Measurements from ENCODE around the gene RAB11FIP4. TPM values are rescaled to one million over a fixed set of nuclear protein-coding genes. Genes with fewer than 3 reads are reported as not detected.

RAB11FIP4 gene
- total RNA-seq, 1 donor from 2014 or later: 10.2 TPM

- H3K4me3 Mint-ChIP-seq: no peak overlapping the region
These were observed 196.0 kb downstream of the RAB11FIP4 start for GRCh38 chr17:31587462-31587861.

More at GRCh38 chr17:31587462-31587861, 196.0 kb downstream of the RAB11FIP4 start:
- H3K4me2 ChIP-seq: no peak overlapping the region
- no peaks in the 10 kb centered on the region for H3K27me3 ChIP-seq
- no peaks in the 10 kb centered on the region for H3F3A ChIP-seq (ENCODE audit: low read depth)
- no peak overlapping the region for H3K4me3 ChIP-seq
- Mint-ChIP-seq H3K9me3 (no peaks in the 10 kb centered on the region), H3K36me3 (no peaks in the 10 kb centered on the region), H3K27ac (no peak overlapping the region), H3K27me3 (ENCODE audit: insufficient read depth, low read depth) (peaks cover 4% of the 10 kb centered on the region), H3K4me1 (peaks cover 3% of the 10 kb centered on the region)
- no peaks in the 10 kb centered on the region for H3K9me3 ChIP-seq (ENCODE audit: low read depth)
- H3K27ac ChIP-seq: no peak overlapping the region
- H2AFZ ChIP-seq (replicated peaks): no peak overlapping the region
- TF ChIP-seq CTCF (IDR thresholded peaks at IDR 0.05) (no peak), EZH2phosphoT487 (IDR thresholded peaks at IDR 0.05) (no peak), EZH2 (IDR thresholded peaks at IDR 0.05) (no peak)
- H3K36me3 ChIP-seq: no peaks in the 10 kb centered on the region
- no peak for DNase-seq (ENCODE audit: low spot score)
- no peaks in the 10 kb centered on the region for H3K79me2 ChIP-seq (ENCODE audit: low read depth)
- H3K9ac ChIP-seq: no peak overlapping the region
- no peaks in the 10 kb centered on the region for H3K4me1 ChIP-seq
- no peaks in the 10 kb centered on the region for H4K20me1 ChIP-seq (ENCODE audit: low read depth)

MicroRNA genes within 50 kb of the gene (microRNA counts, 767-probe panel; counts per million panel counts)
- microRNA hsa-miR-193a-3p: 460 counts per million, percentile 90 among the panel's probes with 10 or more counts
- microRNA hsa-miR-193a-5p: 460 counts per million, percentile 90 among the panel's probes with 10 or more counts

Small RNAs within 50 kb of the gene (microRNA-seq; reads per million reads assigned to microRNA genes)
- gene MIR193A: 19.4 reads per million, percentile 51 among the genes with 10 or more reads in this experiment
- gene MIR365B: 0.54 reads per million
- gene MIR4725: not detected

Small RNAs within 50 kb of the gene (small RNA-seq; reads per million reads assigned to genes)
- gene MIR193A (not detected), gene MIR4725 (not detected), gene RN7SL45P (not detected), gene RN7SL79P (not detected), gene RNU6ATAC7P (not detected)

Other genes starting within 250 kb of the RAB11FIP4 start
- gene OMG, start 94.4 kb upstream of the RAB11FIP4 start, total RNA-seq (ENCODE audit: low replicate concordance): not detected in 2 replicates
- gene EVI2B, start 77.6 kb upstream of the RAB11FIP4 start, total RNA-seq (ENCODE audit: low replicate concordance): not detected in 2 replicates
- gene EVI2A, start 70.1 kb upstream of the RAB11FIP4 start, total RNA-seq (ENCODE audit: low replicate concordance): not detected in 2 replicates

Measured in neural progenitor cell (in vitro differentiated cells).